Upper lobe of left lung (tissue), 6 donors: Measurements from ENCODE around the gene MTREX. TPM values are rescaled to one million over a fixed set of nuclear protein-coding genes. Genes with fewer than 3 reads are reported as not detected.

Source experiments
- ATAC-seq, 2 donors: fragments of 200-7000 bp; cut with Tn5 transposase; one replicate each; pipeline ENCODE4 v1.9.1; 2022; ENCODE audit warnings: mild to moderate bottlenecking in 2 of 2, moderate library complexity in 2 of 2; ENCODE audit not compliant: low FRiP score in 2 of 2
- DNase-seq, 2 donors: peaks; one replicate each; pipeline ENCODE4 v3.0.0-alpha.2; 2019 to 2020
- H3K27ac ChIP-seq, 4 donors: fragments of 200-600 bp; sonication (generic); one replicate each; pipeline ENCODE4 v1.5.1; 2016 to 2019
- H3K27me3 ChIP-seq, 4 donors: fragments of 200-600 bp; sonication (generic); one replicate each; pipeline ENCODE4 v1.5.1; 2017 to 2019
- H3K36me3 ChIP-seq, 4 donors: fragments of 200-600 bp; sonication (generic); one replicate each; pipeline ENCODE4 v1.5.1; 2016 to 2019
- H3K4me1 ChIP-seq, 4 donors: fragments of 200-600 bp; sonication (generic); one replicate each; pipeline ENCODE4 v1.5.1; 2018 to 2019
- H3K4me3 ChIP-seq, 4 donors: fragments of 200-600 bp; sonication (generic); one replicate each; pipeline ENCODE4 v1.5.1; 2017 to 2019; ENCODE audit warnings: mild to moderate bottlenecking in 2 of 4, moderate library complexity in 1 of 4
- H3K9me3 ChIP-seq, 4 donors: fragments of 200-600 bp; sonication (generic); one replicate each; pipeline ENCODE4 v1.5.1; 2018 to 2019
- EP300 ChIP-seq, 4 donors: sonication (generic); formaldehyde crosslinking; IDR thresholded peaks; one replicate each; pipeline ENCODE4 v1.5.1; 2017; ENCODE audit warnings: antibody characterized with exemption in 4 of 4, control low read depth in 2 of 4
- POLR2A ChIP-seq, 4 donors: fragments of 450-650 bp; IDR thresholded peaks; one replicate each; pipeline ENCODE4 v1.5.1; 2016 to 2017; ENCODE audit warnings: antibody characterized with exemption in 4 of 4, mild to moderate bottlenecking in 2 of 4
- POLR2AphosphoS5 ChIP-seq, 2 donors: sonication (generic); formaldehyde crosslinking; IDR thresholded peaks; one replicate each; pipeline ENCODE4 v1.5.1; 2017; ENCODE audit warnings: antibody characterized with exemption in 2 of 2
- WGBS, 2 donors: methylation state at CpG; one replicate each; pipeline ENCODE4 v1.1.5; 2017 to 2018; 5-methylcytosine and 5-hydroxymethylcytosine counted together
- total RNA-seq, 6 donors: library from RNA; depleted of rRNA in 4 of 6; stranded (reverse); fragments of >200 nt in 4 of 6; gene quantifications; one replicate each; pipeline versions ENCODE4 v1.1.0 to v1.2.1, GENCODE V29; 2016 to 2021
- TF ChIP-seq, protein P1 (sequence below), 6 experiments: fragments of 450-650 bp in 4 of 6; fragments of 200-600 bp in 2 of 6; sonication (generic) in 2 of 6; IDR thresholded peaks; one replicate each; pipeline ENCODE4 v1.5.1; 2016 to 2019; ENCODE audit warnings: antibody characterized with exemption in 6 of 6
- donor health status: DM: no; HTN: no; CAD: no; lungs with moderate emphysema.
- donor health status: DM: no; HTN: yes; CAD: no; lungs with severe emphysema.

Gene MTREX
- total RNA-seq, 6 donors from 2014 or later: 44.1 to 179 (median 61.6) TPM

DNA sequence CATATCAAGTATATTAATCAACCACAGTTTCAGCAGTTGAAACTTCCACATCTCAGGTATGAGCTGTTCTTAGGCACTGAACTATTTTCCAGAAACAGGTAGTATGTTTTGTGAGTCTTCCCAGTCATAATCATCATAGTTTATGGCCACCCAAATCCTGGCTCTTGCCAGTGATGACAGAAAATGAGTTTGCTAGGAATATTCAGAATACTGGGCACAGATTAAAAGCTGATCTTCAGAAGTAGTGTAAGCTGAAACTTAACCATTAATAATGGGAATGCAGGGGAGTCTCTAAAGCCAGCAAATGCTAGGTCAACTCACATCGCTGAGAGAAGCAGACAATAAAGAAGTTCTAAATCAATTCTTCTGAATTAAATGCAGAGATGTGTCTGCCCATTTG lies 162.5 kb downstream of the MTREX start:
- peaks cover 0 to 4% (median 0%) of the 10 kb centered on the region in 4 donors for H3K36me3 ChIP-seq
- WGBS, 2 donors: 97% methylated on average over 1 of the region's 1 CpG
- no peak overlapping the region for H3K4me3 ChIP-seq
- H3K9me3 ChIP-seq: no peaks in the 10 kb centered on the region
- DNase-seq (no peak), ATAC-seq (no peak)
- H3K27ac ChIP-seq: no peak overlapping the region
- TF ChIP-seq POLR2AphosphoS5 (IDR thresholded peaks at IDR 0.05): no peak
- TF ChIP-seq, protein P1, sequence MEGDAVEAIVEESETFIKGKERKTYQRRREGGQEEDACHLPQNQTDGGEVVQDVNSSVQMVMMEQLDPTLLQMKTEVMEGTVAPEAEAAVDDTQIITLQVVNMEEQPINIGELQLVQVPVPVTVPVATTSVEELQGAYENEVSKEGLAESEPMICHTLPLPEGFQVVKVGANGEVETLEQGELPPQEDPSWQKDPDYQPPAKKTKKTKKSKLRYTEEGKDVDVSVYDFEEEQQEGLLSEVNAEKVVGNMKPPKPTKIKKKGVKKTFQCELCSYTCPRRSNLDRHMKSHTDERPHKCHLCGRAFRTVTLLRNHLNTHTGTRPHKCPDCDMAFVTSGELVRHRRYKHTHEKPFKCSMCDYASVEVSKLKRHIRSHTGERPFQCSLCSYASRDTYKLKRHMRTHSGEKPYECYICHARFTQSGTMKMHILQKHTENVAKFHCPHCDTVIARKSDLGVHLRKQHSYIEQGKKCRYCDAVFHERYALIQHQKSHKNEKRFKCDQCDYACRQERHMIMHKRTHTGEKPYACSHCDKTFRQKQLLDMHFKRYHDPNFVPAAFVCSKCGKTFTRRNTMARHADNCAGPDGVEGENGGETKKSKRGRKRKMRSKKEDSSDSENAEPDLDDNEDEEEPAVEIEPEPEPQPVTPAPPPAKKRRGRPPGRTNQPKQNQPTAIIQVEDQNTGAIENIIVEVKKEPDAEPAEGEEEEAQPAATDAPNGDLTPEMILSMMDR (IDR thresholded peaks at IDR 0.05): no peak
- TF ChIP-seq EP300 (IDR thresholded peaks at IDR 0.05): no peak
- TF ChIP-seq POLR2A (IDR thresholded peaks at IDR 0.05): no peak
- H3K4me1 ChIP-seq: peaks cover 0 to 9% (median 4%) of the 10 kb centered on the region in 4 donors
- H3K27me3 ChIP-seq: no peaks in the 10 kb centered on the region

DNA sequence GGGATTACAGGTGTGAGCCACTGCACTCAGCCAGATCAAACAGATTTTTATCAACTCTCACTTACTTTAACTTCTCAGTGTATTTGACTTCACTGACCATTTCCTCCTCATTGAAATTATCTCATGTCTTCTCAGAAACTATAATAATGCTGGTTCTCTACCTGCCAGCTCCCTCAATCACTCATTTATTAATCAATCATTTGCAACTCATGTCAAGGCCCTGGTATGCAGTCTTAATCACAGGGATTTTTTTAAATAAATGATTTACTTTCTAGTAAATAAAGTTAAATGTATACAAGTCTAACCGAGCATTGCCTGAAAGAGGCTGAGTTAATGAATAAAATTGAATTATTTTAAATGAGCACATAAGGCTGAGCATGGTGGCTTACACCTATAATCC lies 163.7 kb downstream of the MTREX start:
- no peak overlapping the region for H3K27ac ChIP-seq
- WGBS, 2 donors: 83 to 90% methylated on average over 1 of the region's 1 CpG
- no peak overlapping the region for H3K4me3 ChIP-seq
- no peak for ATAC-seq
- no peaks in the 10 kb centered on the region for H3K27me3 ChIP-seq
- TF ChIP-seq, protein P1 (IDR thresholded peaks at IDR 0.05): no peak
- no peak for TF ChIP-seq POLR2A (IDR thresholded peaks at IDR 0.05)
- no peak for TF ChIP-seq EP300 (IDR thresholded peaks at IDR 0.05)
- TF ChIP-seq POLR2AphosphoS5 (IDR thresholded peaks at IDR 0.05): no peak
- no peaks in the 10 kb centered on the region for H3K9me3 ChIP-seq
- peaks cover 0 to 9% (median 4%) of the 10 kb centered on the region in 4 donors for H3K4me1 ChIP-seq
- no peak for DNase-seq
- H3K36me3 ChIP-seq: peaks cover 0 to 4% (median 0%) of the 10 kb centered on the region in 4 donors

DNA sequence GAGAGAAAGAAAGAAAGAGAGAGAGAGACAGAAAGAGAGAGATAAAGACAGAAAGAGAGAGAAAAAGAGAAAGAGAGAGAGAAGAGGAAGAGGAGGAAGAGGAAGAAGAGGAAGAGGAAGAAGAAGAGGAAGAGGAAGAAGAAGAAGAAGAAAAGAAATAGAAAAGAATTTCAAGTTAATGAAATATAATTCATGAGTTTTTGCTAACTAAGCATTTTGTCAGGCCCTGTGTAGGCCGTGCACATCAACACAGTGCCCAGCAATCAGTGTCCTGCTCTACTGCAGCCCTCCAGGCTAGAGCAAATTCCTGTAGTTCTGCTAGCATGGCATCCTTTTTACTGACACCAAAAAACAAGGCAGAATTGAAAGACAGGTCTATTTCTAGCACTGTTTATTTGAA lies 164.9 kb downstream of the MTREX start:
- ATAC-seq (no peak), DNase-seq (no peak)
- Histone ChIP-seq H3K36me3 (peaks cover 0 to 2% (median 0%) of the 10 kb centered on the region in 4 donors), H3K27me3 (no peaks in the 10 kb centered on the region), H3K4me1 (peaks cover 0 to 9% (median 2%) of the 10 kb centered on the region in 4 donors), H3K27ac (no peak overlapping the region), H3K4me3 (no peak overlapping the region), H3K9me3 (no peaks in the 10 kb centered on the region)
- TF ChIP-seq, protein P1 (IDR thresholded peaks at IDR 0.05): no peak
- TF ChIP-seq EP300 (IDR thresholded peaks at IDR 0.05): no peak
- TF ChIP-seq POLR2A (IDR thresholded peaks at IDR 0.05): no peak
- TF ChIP-seq POLR2AphosphoS5 (IDR thresholded peaks at IDR 0.05): no peak
- WGBS, 2 donors: 68 to 85% methylated on average over 1 of the region's 1 CpG

Other genes with a start within 250 kb of the MTREX start
- gene GZMA, start 205.3 kb upstream of the MTREX start, total RNA-seq: 1 to 10 TPM in 5 of 6 donors, under 1 TPM in 1; 0.67 to 6.5 (median 5.0) TPM
- gene GPX8, start 147.8 kb upstream of the MTREX start, total RNA-seq: 10 to 100 TPM in 1 of 6 donors, 1 to 10 TPM in 5; 2.1 to 15.5 (median 4.3) TPM
- gene CDC20B, start 134.8 kb upstream of the MTREX start, total RNA-seq: 1 to 10 TPM in 3 of 6 donors, under 1 TPM in 3; 0.09 to 5.5 (median 1.5) TPM
- gene MCIDAS, start 80.7 kb upstream of the MTREX start, total RNA-seq: 1 to 10 TPM in 1 of 6 donors, under 1 TPM in 3, not detected in 2; 0.22 to 2.2 (median 0.45) TPM
- 1 to 10 TPM in 4 of 6 donors, under 1 TPM in 1, not detected in 1; 0.31 to 8.5 (median 2.4) TPM for gene CCNO, start 74.4 kb upstream of the MTREX start, total RNA-seq
- 10 to 100 TPM; 19.5 to 36.7 (median 24.1) TPM for gene DHX29, start 295 bp upstream of the MTREX start, total RNA-seq
- 100 to 1,000 TPM in 1 of 6 donors, 10 to 100 TPM in 5; 21.0 to 125 (median 65.6) TPM for gene PLPP1, start 227.0 kb downstream of the MTREX start, total RNA-seq